KMS-11 (cell line): ENCODE results near the gene YEATS4.

Experiments
- H2AFZ ChIP-seq: fragments of 200-600 bp; sonication (generic); 2 replicates; pipeline ENCODE4 v1.6.1; 2016; ENCODE audit warnings: antibody characterized with exemption, mixed run types, low read depth
- H3K27ac ChIP-seq: fragments of 200-600 bp; sonication (generic); 2 replicates; pipeline ENCODE4 v1.6.1; 2016; ENCODE audit warnings: mild to moderate bottlenecking, mixed run types
- H3K27me3 ChIP-seq: fragments of 200-600 bp; sonication (generic); 2 replicates; pipeline ENCODE4 v1.6.1; 2017; ENCODE audit warnings: mild to moderate bottlenecking, low read depth, mixed run types, moderate library complexity; ENCODE audit not compliant: insufficient read depth
- H3K36me3 ChIP-seq: fragments of 200-600 bp; sonication (generic); 2 replicates; pipeline ENCODE4 v1.6.1; 2017; ENCODE audit warnings: mild to moderate bottlenecking, mixed run types; ENCODE audit not compliant: insufficient read depth
- H3K4me1 ChIP-seq: fragments of 200-600 bp; sonication (generic); 2 replicates; pipeline ENCODE4 v1.6.1; 2016; ENCODE audit warnings: mild to moderate bottlenecking, low read depth, mixed run types; ENCODE audit not compliant: poor library complexity, severe bottlenecking
- H3K4me2 ChIP-seq: fragments of 200-600 bp; sonication (generic); 2 replicates; pipeline ENCODE4 v1.7.0; 2016; ENCODE audit warnings: mild to moderate bottlenecking, mixed run types
- H3K4me3 ChIP-seq: fragments of 200-600 bp; sonication (generic); IDR thresholded peaks from 2 replicates; pipeline ENCODE4 v1.6.1; 2017; ENCODE audit warnings: low read depth, low read length, mixed read lengths; ENCODE audit not compliant: insufficient read depth
- H3K79me2 ChIP-seq: fragments of 200-600 bp; sonication (generic); 2 replicates; pipeline ENCODE4 v1.6.1; 2016; ENCODE audit warnings: low read depth, mixed run types; ENCODE audit not compliant: insufficient read depth
- H3K9ac ChIP-seq: fragments of 200-600 bp; sonication (generic); 2 replicates; pipeline ENCODE4 v1.6.1; 2016; ENCODE audit warnings: mild to moderate bottlenecking, mixed run types
- H4K20me1 ChIP-seq: fragments of 200-600 bp; sonication (generic); 2 replicates; pipeline ENCODE4 v1.6.1; 2016; ENCODE audit warnings: mild to moderate bottlenecking, mixed run types; ENCODE audit not compliant: insufficient read depth
- CTCF ChIP-seq: fragments of 200-600 bp; sonication (generic); conservative IDR thresholded peaks from 2 replicates; pipeline ENCODE4 v1.6.1; 2017; ENCODE audit warnings: low read depth, mild to moderate bottlenecking, antibody characterized with exemption, low read length, moderate library complexity, mixed read lengths

The YEATS4 gene

GRCh38 chr12:69339999-69340398, 19.5 kb upstream of the YEATS4 start:
- Histone ChIP-seq H4K20me1 (no peaks in the 10 kb centered on the region), H3K79me2 (no peaks in the 10 kb centered on the region), H3K4me2 (no peak overlapping the region), H3K4me3 (no peak overlapping the region), H3K36me3 (no peaks in the 10 kb centered on the region), H3K4me1 (no peaks in the 10 kb centered on the region), H3K27ac (no peak overlapping the region), H3K9ac (no peak overlapping the region), H3K27me3 (no peaks in the 10 kb centered on the region), H2AFZ (no peak overlapping the region)
- TF ChIP-seq CTCF: no peak

- no peak overlapping the region for H3K9ac ChIP-seq
- no peaks in the 10 kb centered on the region for H3K79me2 ChIP-seq
- no peak overlapping the region for H3K4me3 ChIP-seq
- no peak overlapping the region for H3K4me2 ChIP-seq
- H4K20me1 ChIP-seq: no peaks in the 10 kb centered on the region
- no peaks in the 10 kb centered on the region for H3K27me3 ChIP-seq
- H2AFZ ChIP-seq: no peak overlapping the region
- H3K4me1 ChIP-seq: no peaks in the 10 kb centered on the region
- TF ChIP-seq CTCF: no peak
- no peak overlapping the region for H3K27ac ChIP-seq
- no peaks in the 10 kb centered on the region for H3K36me3 ChIP-seq
These were observed 18.2 kb upstream of the YEATS4 start for GRCh38 chr12:69341328-69341727.

- no peak overlapping the region for H3K9ac ChIP-seq
- TF ChIP-seq CTCF: no peak
- H3K27ac ChIP-seq: no peak overlapping the region
- H3K4me1 ChIP-seq: no peaks in the 10 kb centered on the region
- H4K20me1 ChIP-seq: no peaks in the 10 kb centered on the region
- H3K36me3 ChIP-seq: no peaks in the 10 kb centered on the region
- H3K4me2 ChIP-seq: no peak overlapping the region
- H2AFZ ChIP-seq: no peak overlapping the region
- H3K79me2 ChIP-seq: no peaks in the 10 kb centered on the region
- no peak overlapping the region for H3K4me3 ChIP-seq
- H3K27me3 ChIP-seq: no peaks in the 10 kb centered on the region
These were observed 17.1 kb upstream of the YEATS4 start for GRCh38 chr12:69342421-69342820.

- no peak overlapping the region for H2AFZ ChIP-seq
- H3K9ac ChIP-seq: no peak overlapping the region
- H3K79me2 ChIP-seq: no peaks in the 10 kb centered on the region
- H3K4me3 ChIP-seq: no peak overlapping the region
- TF ChIP-seq CTCF: no peak
- H3K27ac ChIP-seq: no peak overlapping the region
- H4K20me1 ChIP-seq: no peaks in the 10 kb centered on the region
- no peak overlapping the region for H3K4me2 ChIP-seq
- no peaks in the 10 kb centered on the region for H3K4me1 ChIP-seq
- no peaks in the 10 kb centered on the region for H3K36me3 ChIP-seq
- no peaks in the 10 kb centered on the region for H3K27me3 ChIP-seq
These were observed 16.2 kb upstream of the YEATS4 start for GRCh38 chr12:69343357-69343756.
